ENCODE results near the gene IER5.

IER5 gene

GRCh38 chr1:181135815-181136737, 47.6 kb downstream of the IER5 start:
- no peak for DNase-seq

- no peak for DNase-seq
Observed at GRCh38 chr1:181136738-181137122, 48.2 kb downstream of the IER5 start.

GRCh38 chr1:181137217-181137743, 48.8 kb downstream of the IER5 start:
- no peak for DNase-seq

GRCh38 chr1:181139631-181140061, 51.1 kb downstream of the IER5 start:
- DNase-seq, result no peak

- no peak for DNase-seq
Observed at GRCh38 chr1:181140398-181140797, 51.9 kb downstream of the IER5 start.

- no peak for DNase-seq
Observed at GRCh38 chr1:181140891-181141290, 52.4 kb downstream of the IER5 start.

- DNase-seq, result peak; percentile 46
Observed at GRCh38 chr1:181141431-181141910, 53.0 kb downstream of the IER5 start.
